Ascending aorta (tissue), 2 donors: Measurements from ENCODE around the gene OR2T4. TPM values are rescaled to one million over a fixed set of nuclear protein-coding genes. Genes with fewer than 3 reads are reported as not detected.

Source experiments
- DNase-seq, 2 donors: peaks; one replicate each; pipeline ENCODE4 v3.0.0-alpha.2; 2019; ENCODE audit warnings: low spot score in 2 of 2
- H3K27ac ChIP-seq, 2 donors: fragments of 200-600 bp; sonication (generic); one replicate each; pipeline ENCODE4 v1.5.1; 2016 to 2017; ENCODE audit warnings: mild to moderate bottlenecking in 1 of 2
- H3K27me3 ChIP-seq: fragments of 200-600 bp; sonication (generic); one replicate; pipeline ENCODE4 v1.5.1; 2017
- H3K36me3 ChIP-seq, 2 donors: fragments of 200-600 bp; sonication (generic); one replicate each; pipeline ENCODE4 v1.5.1; 2016
- H3K4me1 ChIP-seq, 2 donors: fragments of 200-600 bp; sonication (generic); one replicate each; pipeline ENCODE4 v1.5.1; 2016 to 2017; ENCODE audit warnings: mild to moderate bottlenecking in 1 of 2
- H3K4me3 ChIP-seq, 2 donors: fragments of 200-600 bp; sonication (generic); one replicate each; pipeline ENCODE4 v1.5.1; 2016 to 2017; ENCODE audit warnings: mild to moderate bottlenecking in 1 of 2
- H3K9me3 ChIP-seq, 2 donors: fragments of 200-600 bp; sonication (generic); one replicate each; pipeline ENCODE4 v1.5.1; 2016
- CTCF ChIP-seq, 3 experiments: fragments of 200-600 bp in 2 of 3; fragments of 450-650 bp in 1 of 3; sonication (generic) in 2 of 3; IDR thresholded peaks; one replicate each; pipeline ENCODE4 v1.5.1; 2016 to 2019; ENCODE audit warnings: antibody characterized with exemption in 3 of 3, mild to moderate bottlenecking in 1 of 3, moderate library complexity in 1 of 3
- intact Hi-C: fragments of 100-400 bp; cut with DNase I; formaldehyde crosslinking; loops from one replicate; pipeline ENCODE4 v1.15.1; 2023
- total RNA-seq: library from RNA; depleted of rRNA; stranded (reverse); fragments of >200 nt; gene quantifications from one replicate; pipeline ENCODE4 v1.1.0, GENCODE V29; 2016

The OR2T4 gene
- total RNA-seq, 1 donor from 2014 or later: not detected

GRCh38 chr1:248380854-248381253, 19.4 kb downstream of the OR2T4 start:
- DNase-seq: no peak
- intact Hi-C loops: no loop called here
- H3K36me3 ChIP-seq: no peaks in the 10 kb centered on the region
- no peak overlapping the region for H3K27ac ChIP-seq
- H3K9me3 ChIP-seq: no peaks in the 10 kb centered on the region
- H3K4me3 ChIP-seq: no peak overlapping the region
- no peaks in the 10 kb centered on the region for H3K27me3 ChIP-seq
- TF ChIP-seq CTCF (IDR thresholded peaks at IDR 0.05): no peak
- H3K4me1 ChIP-seq: no peaks in the 10 kb centered on the region

DNA sequence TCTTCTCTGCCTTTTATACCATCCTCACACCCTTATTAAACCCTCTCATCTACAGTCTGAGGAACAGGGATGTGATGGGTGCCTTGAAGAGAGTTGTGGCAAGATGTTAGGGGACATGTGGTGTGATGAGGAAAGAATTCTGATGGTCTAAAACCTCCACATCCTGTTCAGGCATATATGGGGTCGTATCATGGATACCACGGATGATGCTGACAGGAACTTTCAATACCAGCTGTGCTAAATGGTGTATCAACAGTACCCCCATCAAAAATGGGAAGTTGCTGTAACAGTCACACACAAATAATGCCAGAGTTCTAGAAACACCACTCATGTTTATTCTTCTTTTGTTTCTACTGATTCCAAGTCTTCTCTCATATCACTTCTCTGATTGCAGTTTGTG, 27.0 kb downstream of the OR2T4 start:
- intact Hi-C loops: no loop called here
- Histone ChIP-seq H3K27ac (no peak overlapping the region), H3K9me3 (no peaks in the 10 kb centered on the region), H3K4me1 (no peaks in the 10 kb centered on the region), H3K27me3 (no peaks in the 10 kb centered on the region), H3K4me3 (no peak overlapping the region), H3K36me3 (no peaks in the 10 kb centered on the region)
- DNase-seq: no peak
- no peak for TF ChIP-seq CTCF (IDR thresholded peaks at IDR 0.05)

DNA sequence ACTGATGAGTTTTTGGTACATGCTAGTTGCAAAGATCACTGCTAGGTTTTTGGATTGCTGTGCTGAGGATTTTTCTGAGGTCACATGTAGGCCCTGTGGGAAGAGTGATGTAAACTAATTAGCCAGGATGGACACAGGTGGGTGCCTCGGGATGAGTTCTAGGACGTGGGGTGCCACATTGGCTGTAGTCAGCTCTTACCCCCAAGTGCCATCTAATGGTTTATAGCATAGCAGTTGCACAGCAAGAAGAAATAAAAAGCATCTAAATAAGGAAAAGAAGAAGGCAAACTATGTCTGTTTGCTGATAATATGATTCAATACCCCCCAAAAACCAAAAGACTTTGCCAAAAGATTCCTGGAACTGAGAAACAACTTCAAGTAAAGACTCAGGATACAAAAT, 31.6 kb downstream of the OR2T4 start:
- DNase-seq: no peak
- TF ChIP-seq CTCF (IDR thresholded peaks at IDR 0.05): no peak
- no peaks in the 10 kb centered on the region for H3K9me3 ChIP-seq
- intact Hi-C loops: no loop called here
- H3K4me1 ChIP-seq: no peaks in the 10 kb centered on the region
- no peak overlapping the region for H3K4me3 ChIP-seq
- H3K27me3 ChIP-seq: no peaks in the 10 kb centered on the region
- H3K36me3 ChIP-seq: no peaks in the 10 kb centered on the region
- H3K27ac ChIP-seq: no peak overlapping the region

DNA sequence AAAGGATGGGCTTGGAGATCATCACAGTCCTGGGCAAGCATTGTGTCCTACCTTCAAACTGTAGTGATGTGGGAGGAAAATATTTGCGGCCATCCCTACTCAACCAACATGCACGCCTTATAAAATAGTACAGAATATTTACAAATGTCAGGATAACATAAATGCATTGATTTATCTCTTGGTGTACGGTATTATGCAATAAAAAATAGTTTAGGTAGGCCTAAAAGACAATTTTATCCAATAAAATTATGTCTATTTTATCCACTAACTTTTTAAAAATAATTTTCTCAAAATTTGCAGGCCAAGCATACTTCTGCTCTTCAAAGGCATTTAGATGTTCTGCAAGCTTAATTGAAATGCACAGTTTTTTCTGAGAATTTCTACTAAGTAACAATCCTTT, 41.3 kb downstream of the OR2T4 start, which contains the start of gene OR2T1:
Gene OR2T1, plus strand, starts transcription at position 301 of the 400 bp plus-strand sequence. CDS start 3,100 bp downstream, outside the sequence.
- no peak for TF ChIP-seq CTCF (IDR thresholded peaks at IDR 0.05)
- intact Hi-C loops: no loop called here
- H3K4me1 ChIP-seq: no peaks in the 10 kb centered on the region
- H3K27me3 ChIP-seq: no peaks in the 10 kb centered on the region
- H3K9me3 ChIP-seq: no peaks in the 10 kb centered on the region
- no peak for DNase-seq
- H3K4me3 ChIP-seq: no peak within 1 kb of the TSS
- no peaks in the 10 kb centered on the region for H3K36me3 ChIP-seq
- H3K27ac ChIP-seq: no peak within 1 kb of the TSS

- no peak overlapping the region for H3K27ac ChIP-seq
- no peak for DNase-seq
- no peak for TF ChIP-seq CTCF (IDR thresholded peaks at IDR 0.05)
- H3K4me1 ChIP-seq: no peaks in the 10 kb centered on the region
- no peaks in the 10 kb centered on the region for H3K27me3 ChIP-seq
- H3K4me3 ChIP-seq: no peak overlapping the region
- intact Hi-C loops: no loop called here
- no peaks in the 10 kb centered on the region for H3K36me3 ChIP-seq
- no peaks in the 10 kb centered on the region for H3K9me3 ChIP-seq
Observed at GRCh38 chr1:248404024-248404423, 42.6 kb downstream of the OR2T4 start.
